ENCODE data around the gene CD302. TPM values are rescaled to one million over a fixed set of nuclear protein-coding genes. Genes with fewer than 3 reads are reported as not detected.

The CD302 gene
- total and polyA plus RNA-seq, 10 of the 15 experiments (the other 5 are each of a cell fraction or from before 2014, with no cell fraction given), result 0.48 to 4.0 (median 2.1) TPM

DNA sequence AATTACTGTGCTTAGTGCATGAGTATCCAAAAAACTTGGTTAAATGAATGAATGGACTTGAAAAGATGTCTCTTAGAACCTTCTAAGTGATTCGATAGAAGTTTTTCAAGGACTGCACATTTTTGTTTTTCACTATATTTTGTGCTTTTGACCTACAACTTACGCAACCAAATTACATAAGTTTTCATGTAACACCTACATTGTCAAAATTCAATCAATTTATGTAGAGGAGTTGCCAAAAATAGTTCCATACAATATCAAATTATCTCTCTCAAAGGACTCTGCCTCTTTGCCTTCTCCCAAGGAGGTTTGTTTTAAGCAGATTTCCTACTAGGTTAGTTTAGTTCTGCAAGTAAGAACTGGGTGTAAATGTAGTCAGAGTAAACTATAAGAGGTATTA lies 75.4 kb downstream of the CD302 start:
- peaks cover 4% of the 10 kb centered on the region; the same call in 1 of the 2 replicates for H4K20me1 ChIP-seq (ENCODE audit: control insufficient read depth, insufficient read depth)
- H3K79me2 ChIP-seq (ENCODE audit: control insufficient read depth, insufficient read depth, low read length), result peaks cover 97% of the 10 kb centered on the region
- peaks cover 0 to 34% of the 10 kb centered on the region in 2 experiments for H3K36me3 ChIP-seq (ENCODE audit: control insufficient read depth in 2 of 2, insufficient read depth in 2 of 2, low read length in 1 of 2)
- TF ChIP-seq EGR1 (IDR thresholded peaks at IDR 0.05; ENCODE audit: borderline replicate concordance in 1 of 2, low read depth in 2 of 2, low read length in 2 of 2) (no peak), KAT2A (conservative IDR thresholded peaks at IDR 0.05; ENCODE audit: control insufficient read depth, low read depth, low read length) (no peak), HDAC2 (IDR thresholded peaks at IDR 0.05) (no peak), PML (IDR thresholded peaks at IDR 0.05; ENCODE audit: low read length) (no peak), RAD21 (IDR thresholded peaks at IDR 0.05; ENCODE audit: insufficient read depth, low read depth, low read length) (no peak), ESRRA (IDR thresholded peaks at IDR 0.05; ENCODE audit: low read length) (no peak)
- TF ChIP-seq, protein P1, sequence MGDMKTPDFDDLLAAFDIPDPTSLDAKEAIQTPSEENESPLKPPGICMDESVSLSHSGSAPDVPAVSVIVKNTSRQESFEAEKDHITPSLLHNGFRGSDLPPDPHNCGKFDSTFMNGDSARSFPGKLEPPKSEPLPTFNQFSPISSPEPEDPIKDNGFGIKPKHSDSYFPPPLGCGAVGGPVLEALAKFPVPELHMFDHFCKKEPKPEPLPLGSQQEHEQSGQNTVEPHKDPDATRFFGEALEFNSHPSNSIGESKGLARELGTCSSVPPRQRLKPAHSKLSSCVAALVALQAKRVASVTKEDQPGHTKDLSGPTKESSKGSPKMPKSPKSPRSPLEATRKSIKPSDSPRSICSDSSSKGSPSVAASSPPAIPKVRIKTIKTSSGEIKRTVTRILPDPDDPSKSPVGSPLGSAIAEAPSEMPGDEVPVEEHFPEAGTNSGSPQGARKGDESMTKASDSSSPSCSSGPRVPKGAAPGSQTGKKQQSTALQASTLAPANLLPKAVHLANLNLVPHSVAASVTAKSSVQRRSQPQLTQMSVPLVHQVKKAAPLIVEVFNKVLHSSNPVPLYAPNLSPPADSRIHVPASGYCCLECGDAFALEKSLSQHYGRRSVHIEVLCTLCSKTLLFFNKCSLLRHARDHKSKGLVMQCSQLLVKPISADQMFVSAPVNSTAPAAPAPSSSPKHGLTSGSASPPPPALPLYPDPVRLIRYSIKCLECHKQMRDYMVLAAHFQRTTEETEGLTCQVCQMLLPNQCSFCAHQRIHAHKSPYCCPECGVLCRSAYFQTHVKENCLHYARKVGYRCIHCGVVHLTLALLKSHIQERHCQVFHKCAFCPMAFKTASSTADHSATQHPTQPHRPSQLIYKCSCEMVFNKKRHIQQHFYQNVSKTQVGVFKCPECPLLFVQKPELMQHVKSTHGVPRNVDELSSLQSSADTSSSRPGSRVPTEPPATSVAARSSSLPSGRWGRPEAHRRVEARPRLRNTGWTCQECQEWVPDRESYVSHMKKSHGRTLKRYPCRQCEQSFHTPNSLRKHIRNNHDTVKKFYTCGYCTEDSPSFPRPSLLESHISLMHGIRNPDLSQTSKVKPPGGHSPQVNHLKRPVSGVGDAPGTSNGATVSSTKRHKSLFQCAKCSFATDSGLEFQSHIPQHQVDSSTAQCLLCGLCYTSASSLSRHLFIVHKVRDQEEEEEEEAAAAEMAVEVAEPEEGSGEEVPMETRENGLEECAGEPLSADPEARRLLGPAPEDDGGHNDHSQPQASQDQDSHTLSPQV (IDR thresholded peaks at IDR 0.05), result no peak
- TF ChIP-seq, protein P2, sequence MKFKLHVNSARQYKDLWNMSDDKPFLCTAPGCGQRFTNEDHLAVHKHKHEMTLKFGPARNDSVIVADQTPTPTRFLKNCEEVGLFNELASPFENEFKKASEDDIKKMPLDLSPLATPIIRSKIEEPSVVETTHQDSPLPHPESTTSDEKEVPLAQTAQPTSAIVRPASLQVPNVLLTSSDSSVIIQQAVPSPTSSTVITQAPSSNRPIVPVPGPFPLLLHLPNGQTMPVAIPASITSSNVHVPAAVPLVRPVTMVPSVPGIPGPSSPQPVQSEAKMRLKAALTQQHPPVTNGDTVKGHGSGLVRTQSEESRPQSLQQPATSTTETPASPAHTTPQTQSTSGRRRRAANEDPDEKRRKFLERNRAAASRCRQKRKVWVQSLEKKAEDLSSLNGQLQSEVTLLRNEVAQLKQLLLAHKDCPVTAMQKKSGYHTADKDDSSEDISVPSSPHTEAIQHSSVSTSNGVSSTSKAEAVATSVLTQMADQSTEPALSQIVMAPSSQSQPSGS (IDR thresholded peaks at IDR 0.05; ENCODE audit: low read length), result no peak
- TF ChIP-seq, protein P3, sequence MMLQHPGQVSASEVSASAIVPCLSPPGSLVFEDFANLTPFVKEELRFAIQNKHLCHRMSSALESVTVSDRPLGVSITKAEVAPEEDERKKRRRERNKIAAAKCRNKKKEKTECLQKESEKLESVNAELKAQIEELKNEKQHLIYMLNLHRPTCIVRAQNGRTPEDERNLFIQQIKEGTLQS (IDR thresholded peaks at IDR 0.05; ENCODE audit: borderline replicate concordance, extremely low read depth, low read depth, low read length), result no peak
- TF ChIP-seq, protein P4, sequence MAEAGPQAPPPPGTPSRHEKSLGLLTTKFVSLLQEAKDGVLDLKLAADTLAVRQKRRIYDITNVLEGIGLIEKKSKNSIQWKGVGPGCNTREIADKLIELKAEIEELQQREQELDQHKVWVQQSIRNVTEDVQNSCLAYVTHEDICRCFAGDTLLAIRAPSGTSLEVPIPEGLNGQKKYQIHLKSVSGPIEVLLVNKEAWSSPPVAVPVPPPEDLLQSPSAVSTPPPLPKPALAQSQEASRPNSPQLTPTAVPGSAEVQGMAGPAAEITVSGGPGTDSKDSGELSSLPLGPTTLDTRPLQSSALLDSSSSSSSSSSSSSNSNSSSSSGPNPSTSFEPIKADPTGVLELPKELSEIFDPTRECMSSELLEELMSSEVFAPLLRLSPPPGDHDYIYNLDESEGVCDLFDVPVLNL (IDR thresholded peaks at IDR 0.05; ENCODE audit: low read depth, low read length), result no peak
- FAIRE-seq, result no peak
- RAD21 ChIA-PET (ENCODE audit: unreplicated experiment), result interaction anchor here (1.1 kb wide), 1 partner anchor 42 kb away, joined by 3 read pairs; no protein-coding TSS in a partner anchor
- H3K4me2 ChIP-seq (ENCODE audit: control insufficient read depth, insufficient read depth), result no peak overlapping the region
- H3K9ac ChIP-seq (ENCODE audit: control insufficient read depth, insufficient read depth, low read length), result no peak overlapping the region
- peaks cover 14% of the 10 kb centered on the region for H3K9me3 ChIP-seq (replicated peaks; ENCODE audit: control insufficient read depth, insufficient read depth, low read length)
- BruUV-seq (replicated peaks), result no TSS peak
- intact Hi-C loops (cut with micrococcal nuclease; ENCODE audit: unreplicated experiment), result no loop called here
- WGBS (ENCODE audit: insufficient coverage, insufficient replicate concordance, low lambda C conversion rate, missing lambda C conversion rate), result 96% methylated on average over 2 of the region's 2 CpGs
- in situ Hi-C loops (cut with MboI), result no loop called here
- no peaks in the 10 kb centered on the region for H3K27me3 ChIP-seq (replicated peaks in 1 of 2; ENCODE audit: control insufficient read depth in 2 of 2, insufficient read depth in 2 of 2, low read length in 1 of 2)
- H3K27ac ChIP-seq (ENCODE audit: control insufficient read depth, insufficient read depth), result no peak overlapping the region
- H3K4me3 ChIP-seq, result no peak overlapping the region
- no peak overlapping the region for H2AFZ ChIP-seq (ENCODE audit: control insufficient read depth, low read depth, low read length)
- CTCF ChIA-PET, result interaction anchor here (0.9 to 1.1 kb wide), 2 partner anchors 10 to 245 kb away, joined by 3 to 4 read pairs; partner anchors contain the start of gene MARCHF7
- ATAC-seq, result no peak
- SMC1A ChIA-PET (ENCODE audit: uncharacterized antibody, unreplicated experiment), result interaction anchor here (0.9 to 10.2 kb wide), 5 partner anchors 9 to 207 kb away, joined by 3 to 84 read pairs (median 3); no protein-coding TSS in a partner anchor
- POLR2A ChIA-PET, result interaction anchor here (1.6 to 1.7 kb wide), 2 partner anchors 8 to 13 kb away, joined by 4 to 6 read pairs; no protein-coding TSS in a partner anchor
- DNase-seq (ENCODE audit: low read depth, low spot score), result no peak
- no peaks in the 10 kb centered on the region for H3K4me1 ChIP-seq (ENCODE audit: control insufficient read depth, insufficient read depth, low read length)
